PC-3 (cell line): Measurements from ENCODE around the gene CTRL. TPM values are rescaled to one million over a fixed set of nuclear protein-coding genes. Genes with fewer than 3 reads are reported as not detected.
A peak's percentile ranks its signal among the peaks of the same experiment; 100 is the strongest.

Source experiments
- ATAC-seq: fragments of 200-7000 bp; cut with Tn5 transposase; 2 replicates; pipeline ENCODE4 v1.9.1; 2020; ENCODE audit warnings: mild to moderate bottlenecking, moderate library complexity
- BruUV-seq: library from RNA; stranded (reverse); fragments of 400-500 nt; replicated peaks from 2 replicates; lab custom pipeline; 2021; lab: Mats Ljungman, UMichigan
- CTCF ChIA-PET: fragments of 300-600 bp; sonication (Branson Sonifier 250); formaldehyde crosslinking; loops from one replicate; lab custom pipeline; 2022; ENCODE audit warnings: antibody characterized with exemption; lab: Charles Lee
- POLR2A ChIA-PET: fragments of 300-600 bp; sonication (Branson Sonifier 250); formaldehyde crosslinking; loops from one replicate; lab custom pipeline; 2022; ENCODE audit warnings: antibody characterized with exemption; ENCODE audit not compliant: unreplicated experiment; lab: Charles Lee
- DNase-seq: peaks from one replicate; pipeline ENCODE4 v3.0.0-alpha.2; 2015
- H2AFZ ChIP-seq: fragments of 300-600 bp; sonication (generic); 2 replicates; pipeline ENCODE4 v1.6.0; 2016; ENCODE audit warnings: antibody characterized with exemption, low read length
- H3F3A ChIP-seq: fragments of 300-600 bp; sonication (generic); one replicate; pipeline ENCODE4 v1.6.0; 2017; ENCODE audit warnings: antibody characterized with exemption, low read length, control low read depth, mild to moderate bottlenecking; ENCODE audit not compliant: unreplicated experiment
- H3K27ac ChIP-seq: fragments of 300-600 bp; sonication (generic); 2 replicates; pipeline ENCODE4 v1.5.1; 2016; ENCODE audit warnings: mild to moderate bottlenecking, low read length
- H3K27me3 ChIP-seq: fragments of 300-600 bp; sonication (generic); 2 replicates; pipeline ENCODE4 v1.6.1; 2016; ENCODE audit warnings: low read length, mixed read lengths
- H3K36me3 ChIP-seq: fragments of 300-600 bp; sonication (generic); 2 replicates; pipeline ENCODE4 v1.6.1; 2016; ENCODE audit warnings: low read depth, mixed run types, low read length, mixed read lengths
- H3K4me1 ChIP-seq: fragments of 300-600 bp; sonication (generic); 2 replicates; pipeline ENCODE4 v1.5.1; 2016; ENCODE audit warnings: low read length; ENCODE audit not compliant: insufficient read depth
- H3K4me2 ChIP-seq: fragments of 300-600 bp; sonication (generic); 2 replicates; pipeline ENCODE4 v1.6.0; 2016; ENCODE audit warnings: low read length
- H3K4me3 ChIP-seq: fragments of 300-600 bp; sonication (generic); 2 replicates; pipeline ENCODE4 v1.5.1; 2016; ENCODE audit warnings: mild to moderate bottlenecking, low read length, mixed read lengths
- H3K79me2 ChIP-seq: fragments of 300-600 bp; sonication (generic); 2 replicates; pipeline ENCODE4 v1.6.1; 2017; ENCODE audit warnings: low read length, mixed read lengths
- H3K9ac ChIP-seq: fragments of 300-600 bp; sonication (generic); 2 replicates; pipeline ENCODE4 v1.6.0; 2016; ENCODE audit warnings: mild to moderate bottlenecking, low read length
- H3K9me2 ChIP-seq: fragments of 300-600 bp; sonication (generic); replicated peaks from 2 replicates; pipeline ENCODE4 v1.6.1; 2016; ENCODE audit warnings: mixed run types, low read length, mixed read lengths
- H3K9me3 ChIP-seq: fragments of 300-600 bp; sonication (generic); 2 replicates; pipeline ENCODE4 v1.6.1; 2016; ENCODE audit warnings: low read length, mixed read lengths
- H4K20me1 ChIP-seq: fragments of 300-600 bp; sonication (generic); 2 replicates; pipeline ENCODE4 v1.6.1; 2016; ENCODE audit warnings: low read length, mixed read lengths
- CTCF ChIP-seq: fragments of 300-600 bp; sonication (generic); conservative IDR thresholded peaks from 2 replicates; pipeline ENCODE4 v1.5.1; 2017; ENCODE audit warnings: antibody characterized with exemption, low read depth, mild to moderate bottlenecking, low read length
- EZH2 ChIP-seq: fragments of 300-600 bp; sonication (generic); IDR thresholded peaks from one replicate; pipeline ENCODE4 v1.6.1; 2017; ENCODE audit warnings: antibody characterized with exemption, mild to moderate bottlenecking, low read length; ENCODE audit not compliant: unreplicated experiment
- EZH2phosphoT487 ChIP-seq: fragments of 300-600 bp; sonication (generic); IDR thresholded peaks from 2 replicates; pipeline ENCODE4 v1.6.1; 2018; ENCODE audit warnings: mild to moderate bottlenecking, antibody characterized with exemption, low read length, borderline replicate concordance
- intact Hi-C: fragments of 100-400 bp; cut with micrococcal nuclease; formaldehyde crosslinking; loops from 2 replicates; pipeline ENCODE4 v1.9.0; 2023
- total RNA-seq: library from RNA; depleted of rRNA; stranded (reverse); fragments of >200 nt; gene quantifications from 2 replicates; pipeline ENCODE4 v1.2.3, GENCODE V29; 2014

Gene CTRL
- total RNA-seq, 1 experiment from 2014 or later = 1.6 TPM

GRCh38 chr16:67961551-67961957 is 29.9 kb upstream of the CTRL start:
- POLR2A ChIA-PET = no interaction called here
- no peaks in the 10 kb centered on the region for H3F3A ChIP-seq
- no peaks in the 10 kb centered on the region for H3K9me3 ChIP-seq
- H3K79me2 ChIP-seq = peaks cover 13% of the 10 kb centered on the region
- no TSS peak for BruUV-seq
- H3K27me3 ChIP-seq = no peaks in the 10 kb centered on the region
- no peak overlapping the region for H3K4me3 ChIP-seq
- intact Hi-C loops = no loop called here
- CTCF ChIA-PET = no interaction called here
- H3K27ac ChIP-seq = no peak overlapping the region
- H4K20me1 ChIP-seq = no peaks in the 10 kb centered on the region
- H3K4me2 ChIP-seq = no peak overlapping the region
- ATAC-seq (no peak), DNase-seq (peak; percentile 36)
- no peaks in the 10 kb centered on the region for H3K9me2 ChIP-seq
- peaks cover 4% of the 10 kb centered on the region for H3K4me1 ChIP-seq
- H2AFZ ChIP-seq = no peak overlapping the region
- TF ChIP-seq EZH2 (no peak), CTCF (no peak), EZH2phosphoT487 (no peak)
- no peaks in the 10 kb centered on the region; the same call in 1 of the 2 replicates for H3K36me3 ChIP-seq
- H3K9ac ChIP-seq = no peak overlapping the region

GRCh38 chr16:67959536-67960329 is 28.1 kb upstream of the CTRL start:
- no peak overlapping the region for H2AFZ ChIP-seq
- no peak overlapping the region for H3K4me2 ChIP-seq
- H3K9me2 ChIP-seq = no peaks in the 10 kb centered on the region
- H3K9ac ChIP-seq = no peak overlapping the region
- H3K27ac ChIP-seq = no peak overlapping the region
- H3K27me3 ChIP-seq = no peaks in the 10 kb centered on the region
- ATAC-seq (no peak), DNase-seq (no peak)
- H4K20me1 ChIP-seq = no peaks in the 10 kb centered on the region
- intact Hi-C loops = no loop called here
- H3K9me3 ChIP-seq = no peaks in the 10 kb centered on the region
- H3K79me2 ChIP-seq = no peaks in the 10 kb centered on the region
- no TSS peak for BruUV-seq
- H3K4me3 ChIP-seq = no peak overlapping the region
- no peaks in the 10 kb centered on the region for H3F3A ChIP-seq
- H3K36me3 ChIP-seq = no peaks in the 10 kb centered on the region; the same call in 1 of the 2 replicates
- no peaks in the 10 kb centered on the region for H3K4me1 ChIP-seq
- ChIA-PET CTCF (no interaction called here), POLR2A (no interaction called here)
- no peak for TF ChIP-seq CTCF
- no peak for TF ChIP-seq EZH2phosphoT487
- TF ChIP-seq EZH2 = no peak

GRCh38 chr16:67957622-67958021 is 26.0 kb upstream of the CTRL start:
- intact Hi-C loops = no loop called here
- Histone ChIP-seq H3K4me1 (no peaks in the 10 kb centered on the region), H2AFZ (no peak overlapping the region), H4K20me1 (no peaks in the 10 kb centered on the region), H3K27ac (no peak overlapping the region), H3K9ac (no peak overlapping the region), H3F3A (no peaks in the 10 kb centered on the region), H3K27me3 (no peaks in the 10 kb centered on the region), H3K4me3 (no peak overlapping the region), H3K4me2 (no peak overlapping the region), H3K36me3 (no peaks in the 10 kb centered on the region; the same call in 1 of the 2 replicates), H3K9me3 (no peaks in the 10 kb centered on the region), H3K79me2 (no peaks in the 10 kb centered on the region), H3K9me2 (no peaks in the 10 kb centered on the region)
- POLR2A ChIA-PET = no interaction called here
- CTCF ChIA-PET = no interaction called here
- TF ChIP-seq CTCF = no peak
- TF ChIP-seq EZH2 = no peak
- no peak for TF ChIP-seq EZH2phosphoT487
- DNase-seq (no peak), ATAC-seq (no peak)
- BruUV-seq = no TSS peak
